NCI-H2081 treated with DMSO at 0.1 percent for 48 hours (cell line): ENCODE measurements around the gene CXCL14.

Experiments used
- DNase-seq: peaks from one replicate; lab custom pipeline; 2025; lab: John Stamatoyannopoulos, UW

CXCL14 gene

DNA sequence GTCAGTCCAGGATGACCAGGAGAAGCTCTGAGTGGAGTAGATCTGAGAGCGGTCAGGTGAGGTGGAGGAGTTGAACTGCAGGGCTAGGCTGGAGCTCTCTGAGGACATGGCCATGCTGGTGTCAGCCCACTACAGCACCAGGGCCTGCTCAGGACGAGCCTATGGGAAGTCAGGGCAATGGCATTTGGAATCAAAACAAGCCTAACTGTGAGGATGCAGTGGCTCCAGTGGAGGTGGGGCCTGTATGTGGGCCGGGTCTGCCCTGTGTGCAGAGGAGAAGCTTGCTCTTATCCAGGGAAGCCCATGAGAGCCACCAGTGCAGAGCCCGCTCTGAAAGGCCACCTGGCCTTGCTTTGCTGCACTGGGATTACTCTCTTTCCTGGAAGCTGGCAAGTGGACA, 11.1 kb downstream of the CXCL14 start:
- DNase-seq, result no peak

DNA sequence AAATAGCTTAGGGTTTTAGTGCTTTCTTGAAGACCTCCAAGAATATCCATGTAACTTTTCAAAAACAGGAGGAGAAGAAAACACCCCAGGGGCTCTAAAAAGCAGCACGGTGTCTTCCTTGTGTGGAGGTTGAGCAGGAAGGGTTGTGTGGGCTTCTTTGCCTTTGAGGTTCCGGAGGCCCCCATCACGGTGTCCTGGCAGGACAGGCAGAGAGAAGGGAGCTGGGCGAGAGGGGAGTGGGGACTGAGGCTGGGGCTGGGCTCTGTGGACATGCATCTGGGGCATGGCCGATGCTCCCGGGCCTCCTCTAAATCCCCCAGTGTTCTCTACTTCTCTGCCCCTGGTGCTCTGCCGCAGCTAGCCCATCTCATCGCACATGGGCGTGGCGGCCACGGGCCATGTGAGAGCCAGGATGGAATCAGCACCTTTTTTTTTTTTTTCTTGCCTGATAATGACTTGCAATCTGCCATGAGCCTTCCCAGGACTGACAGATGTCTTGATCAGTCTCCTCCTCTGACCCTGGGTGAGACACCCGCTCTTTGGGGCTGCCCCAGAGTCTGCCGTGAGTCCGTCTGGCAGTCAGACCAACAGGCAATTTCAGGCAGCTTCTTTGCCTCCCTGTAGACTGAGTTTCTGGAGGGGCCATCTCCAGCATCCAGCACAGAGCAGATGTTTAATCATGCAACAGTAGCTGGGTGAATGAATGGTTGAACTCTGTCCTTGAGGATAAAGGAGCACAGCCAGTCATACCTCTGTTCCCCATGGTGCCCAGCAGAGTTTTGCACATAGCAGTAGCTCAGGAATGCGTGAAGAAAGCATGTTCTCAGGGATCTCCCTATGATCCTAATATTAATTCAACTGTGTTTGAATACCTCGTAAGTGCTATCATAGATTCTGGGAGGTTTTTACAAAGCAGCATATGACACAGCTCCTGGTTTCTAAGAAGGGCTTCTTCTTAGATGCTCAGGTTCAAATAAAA, 12.1 kb downstream of the CXCL14 start:
- no peak for DNase-seq

DNA sequence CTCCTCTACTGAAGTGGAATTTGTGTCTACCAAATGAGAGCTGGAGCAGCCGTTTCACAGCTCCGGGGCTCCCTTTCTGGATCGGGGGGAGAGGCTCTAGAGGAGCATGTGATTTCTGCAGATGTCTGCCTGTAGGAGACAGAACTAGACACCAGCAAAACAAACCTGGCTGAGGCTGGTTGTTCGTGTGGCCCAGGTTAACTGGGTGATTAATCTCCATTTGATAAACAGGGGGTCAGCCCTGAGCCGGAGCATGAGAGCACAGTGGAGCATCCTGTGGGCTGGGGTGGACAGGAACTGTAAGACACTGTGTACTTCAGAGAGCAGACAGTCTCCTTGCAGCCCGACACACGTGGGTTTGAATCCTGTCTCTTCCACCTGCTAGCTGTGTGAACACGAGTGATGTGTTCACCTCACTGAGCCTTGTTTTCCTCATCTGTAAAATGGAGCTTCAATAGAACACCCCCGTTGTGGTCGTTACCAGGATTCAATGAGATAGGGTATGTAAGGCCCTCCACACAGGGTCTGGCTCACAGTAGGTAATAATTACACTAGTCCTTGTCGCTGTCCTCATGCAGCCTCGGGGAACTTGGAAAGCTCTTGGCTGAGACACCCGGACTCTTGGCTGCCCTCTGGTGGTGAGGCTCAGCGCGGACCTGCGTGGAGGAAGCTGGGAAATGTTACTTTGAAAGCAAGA, 12.9 kb downstream of the CXCL14 start:
- no peak for DNase-seq

DNA sequence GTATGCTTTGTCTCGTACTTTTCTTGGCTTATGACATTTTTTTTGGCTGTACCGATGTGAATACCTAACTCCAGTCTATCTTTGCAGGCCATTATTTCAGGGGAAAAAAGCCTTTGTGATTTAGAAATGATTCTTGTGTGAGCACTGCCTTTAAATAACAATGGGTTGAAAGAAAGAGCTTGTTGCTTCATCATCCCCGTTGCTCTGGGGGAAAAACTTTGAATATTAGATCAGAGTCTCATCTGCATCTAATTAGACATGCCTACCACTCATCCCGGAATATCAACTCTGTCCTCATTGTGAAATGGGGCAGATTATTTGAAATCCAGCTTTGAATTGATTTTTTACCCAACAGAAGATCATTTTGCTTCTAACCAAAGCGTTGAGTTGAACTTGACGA, 13.5 kb downstream of the CXCL14 start:
- no peak for DNase-seq

DNA sequence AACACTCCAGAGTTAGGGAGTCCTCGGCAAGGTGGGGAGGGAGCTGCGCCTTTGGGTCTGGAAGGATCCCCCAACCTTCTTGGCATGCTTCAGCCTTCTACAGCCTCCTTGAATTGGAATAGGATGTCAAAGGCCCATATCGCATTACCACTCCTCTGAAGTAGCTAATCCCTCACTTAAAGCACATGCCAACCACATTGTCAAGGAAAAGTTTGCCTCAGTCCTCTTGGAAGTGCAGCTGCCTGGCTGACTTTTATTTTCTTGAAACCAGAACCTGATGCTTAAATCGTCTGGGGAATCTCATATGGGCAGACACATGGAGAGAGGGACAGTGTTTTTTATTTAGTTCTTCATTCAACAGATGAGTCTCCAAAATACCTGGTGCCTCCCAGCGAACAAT, 14.5 kb downstream of the CXCL14 start:
- DNase-seq, result no peak

DNA sequence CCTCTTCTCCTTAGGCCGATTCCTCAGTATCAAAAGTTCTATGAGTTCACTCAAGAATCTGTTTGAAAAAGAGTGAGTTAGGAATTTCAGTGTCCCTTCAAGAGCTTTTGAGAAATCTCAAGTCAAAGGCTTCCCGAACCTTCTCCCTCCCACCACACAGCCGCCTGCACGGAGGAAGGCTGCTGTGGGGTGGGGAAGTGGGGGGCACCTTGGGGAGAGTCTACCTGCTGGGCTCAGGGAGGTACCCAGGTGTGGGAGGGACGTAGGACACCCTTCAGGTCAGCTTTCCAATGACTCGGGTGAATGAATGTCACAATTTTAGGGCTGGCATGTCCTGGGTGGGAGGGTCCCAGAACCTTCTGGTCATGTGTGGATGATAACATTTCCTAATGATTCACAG, 17.5 kb downstream of the CXCL14 start:
- DNase-seq, result no peak

DNA sequence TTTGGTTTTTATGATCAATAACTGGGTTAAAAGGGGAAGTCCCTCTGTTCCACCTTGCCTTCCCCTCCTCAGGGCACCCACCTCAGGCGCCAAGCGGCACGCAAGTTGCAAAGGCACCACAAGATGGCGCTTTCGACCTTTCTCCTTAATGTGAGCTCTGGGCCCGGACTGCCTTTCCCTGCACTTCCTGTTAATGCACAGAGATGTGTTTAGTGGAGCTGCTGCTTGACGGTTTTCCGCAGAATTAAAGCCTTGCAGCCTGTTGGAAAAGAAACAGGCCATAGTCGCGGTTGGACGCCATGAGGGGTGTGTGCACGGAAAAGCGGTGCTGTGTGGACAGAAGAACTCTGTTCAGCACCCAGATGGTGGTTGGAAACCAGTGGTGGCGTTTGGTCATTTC, 17.9 kb downstream of the CXCL14 start:
- DNase-seq, result no peak

DNA sequence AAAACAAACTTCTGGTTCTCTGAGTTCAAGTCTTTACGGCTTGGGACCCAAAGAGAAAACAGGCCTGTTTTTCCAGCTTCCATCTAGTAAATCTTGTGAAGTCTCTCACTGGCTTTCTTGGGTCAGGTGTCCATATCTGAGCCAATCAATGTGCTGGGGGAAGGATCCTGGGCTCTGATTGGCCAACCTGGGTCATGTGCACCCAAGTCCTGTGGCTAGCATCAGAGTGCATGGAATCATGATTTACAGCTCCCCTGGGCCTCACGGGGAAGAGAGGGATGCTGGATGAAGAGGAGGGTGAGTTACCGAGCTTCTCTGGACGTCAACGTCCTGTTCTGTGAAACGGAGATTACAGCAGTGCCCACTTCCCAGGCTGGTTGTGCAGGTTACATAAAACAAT, 19.4 kb downstream of the CXCL14 start:
- DNase-seq, result no peak

DNA sequence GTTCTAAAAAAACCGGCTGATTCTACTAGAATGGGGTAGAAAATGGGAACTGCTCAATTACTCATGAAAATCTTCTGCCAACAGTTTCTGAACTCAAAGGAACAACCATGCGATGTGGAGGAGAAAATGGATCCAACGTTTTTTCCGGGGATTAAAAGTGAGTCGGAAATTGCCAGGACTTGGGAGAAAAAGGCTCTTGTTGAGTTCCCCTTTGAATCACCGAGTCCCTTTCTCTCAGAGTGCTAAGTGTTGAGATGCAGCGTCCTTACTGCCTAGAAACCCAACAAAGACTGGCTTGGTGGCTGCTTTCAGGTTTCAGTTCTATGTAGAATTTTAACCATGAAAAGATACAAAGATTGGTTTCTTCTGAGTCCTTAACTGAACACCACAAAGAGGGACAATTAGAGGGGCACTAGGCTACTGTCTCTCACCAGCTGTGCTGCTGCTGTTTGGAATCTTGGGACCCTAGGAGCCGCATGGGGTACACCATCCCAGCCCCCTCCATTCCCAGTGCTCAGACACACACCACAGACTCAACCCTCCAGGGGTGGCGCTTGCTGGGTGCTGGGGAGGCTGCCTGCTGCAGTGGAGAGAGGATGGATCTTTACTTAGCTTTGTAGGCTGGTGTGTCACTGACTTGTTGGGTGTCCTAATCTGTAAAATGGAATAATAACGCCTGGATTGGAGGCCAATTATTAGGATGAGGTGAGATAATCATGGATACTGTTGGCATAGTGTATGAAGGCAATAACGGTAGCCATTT, 21.5 kb downstream of the CXCL14 start:
- DNase-seq, result no peak

DNA sequence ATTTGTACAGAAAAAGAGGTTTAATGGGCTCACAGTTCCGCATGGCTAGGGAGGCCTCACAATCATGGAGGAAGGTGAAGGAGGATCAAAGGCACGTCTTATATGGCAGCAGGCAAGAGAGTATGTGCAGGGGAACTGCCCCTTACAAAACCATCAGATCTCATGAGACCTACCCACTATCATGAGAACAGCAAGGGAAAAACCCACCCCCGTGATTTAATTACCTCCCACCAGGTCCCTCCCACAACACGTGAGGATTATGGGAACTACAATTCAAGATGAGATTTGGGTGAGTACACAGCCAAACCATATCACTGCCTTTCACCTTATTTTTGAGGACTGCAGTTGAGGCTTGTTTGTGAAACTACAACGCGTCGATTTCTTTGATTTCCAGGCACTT, 22.2 kb downstream of the CXCL14 start:
- no peak for DNase-seq

DNA sequence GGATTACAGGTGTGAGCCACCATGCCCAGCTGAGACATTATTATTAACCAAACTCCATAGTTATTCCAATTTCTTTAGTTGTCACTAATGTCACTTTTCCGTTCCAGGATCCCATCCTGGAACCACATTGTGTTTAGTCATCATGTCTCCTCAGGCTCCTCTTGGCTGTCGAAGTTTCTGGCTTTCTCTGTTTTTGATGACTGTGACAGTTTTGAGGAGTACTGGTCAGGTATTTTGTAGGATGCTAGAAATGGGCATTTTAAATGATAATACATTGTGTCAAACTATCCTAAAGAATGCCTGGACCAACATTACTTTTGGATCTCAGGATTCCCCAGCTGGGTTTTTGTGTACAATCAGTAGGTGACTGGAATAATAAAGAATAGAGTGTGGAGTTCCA, 23.3 kb downstream of the CXCL14 start:
- DNase-seq, result no peak

DNA sequence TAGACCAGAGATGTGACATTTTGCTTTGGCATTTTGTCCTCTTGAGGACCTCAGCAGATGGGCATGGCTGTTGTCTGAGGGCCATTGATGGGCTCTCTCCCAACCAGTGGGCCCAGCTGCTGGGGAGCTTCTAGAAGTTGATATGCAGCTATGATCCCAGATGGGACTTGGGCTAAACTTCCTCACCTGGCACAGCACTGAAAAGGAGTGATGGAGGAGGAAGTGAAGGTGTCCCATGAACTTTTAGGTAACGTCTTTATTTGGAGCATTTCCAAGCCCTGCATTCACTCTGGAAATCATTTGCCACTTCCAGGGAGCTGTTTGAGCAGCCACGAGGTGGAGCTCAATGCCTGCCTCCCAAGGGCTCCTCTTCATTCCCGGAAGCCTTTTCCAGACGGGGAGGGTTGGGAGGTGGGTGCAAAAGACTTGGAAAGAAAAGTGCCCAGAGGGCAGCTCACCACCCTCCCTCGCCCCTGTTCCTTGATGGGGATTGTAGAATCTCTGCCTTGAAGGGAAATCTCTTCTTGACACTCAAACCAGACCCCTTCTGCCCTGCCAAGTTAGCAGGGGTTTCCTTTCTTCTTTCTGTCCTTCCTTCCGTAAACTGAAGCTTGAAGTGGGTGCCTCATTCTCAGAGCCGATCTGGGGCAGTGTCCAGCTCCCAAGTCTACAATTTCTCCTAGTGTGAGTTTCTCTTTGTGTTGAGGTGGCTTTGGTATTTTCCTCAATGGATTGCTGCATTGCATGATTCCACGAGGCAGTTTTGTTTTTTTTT, 24.9 kb downstream of the CXCL14 start:
- DNase-seq, result no peak

DNA sequence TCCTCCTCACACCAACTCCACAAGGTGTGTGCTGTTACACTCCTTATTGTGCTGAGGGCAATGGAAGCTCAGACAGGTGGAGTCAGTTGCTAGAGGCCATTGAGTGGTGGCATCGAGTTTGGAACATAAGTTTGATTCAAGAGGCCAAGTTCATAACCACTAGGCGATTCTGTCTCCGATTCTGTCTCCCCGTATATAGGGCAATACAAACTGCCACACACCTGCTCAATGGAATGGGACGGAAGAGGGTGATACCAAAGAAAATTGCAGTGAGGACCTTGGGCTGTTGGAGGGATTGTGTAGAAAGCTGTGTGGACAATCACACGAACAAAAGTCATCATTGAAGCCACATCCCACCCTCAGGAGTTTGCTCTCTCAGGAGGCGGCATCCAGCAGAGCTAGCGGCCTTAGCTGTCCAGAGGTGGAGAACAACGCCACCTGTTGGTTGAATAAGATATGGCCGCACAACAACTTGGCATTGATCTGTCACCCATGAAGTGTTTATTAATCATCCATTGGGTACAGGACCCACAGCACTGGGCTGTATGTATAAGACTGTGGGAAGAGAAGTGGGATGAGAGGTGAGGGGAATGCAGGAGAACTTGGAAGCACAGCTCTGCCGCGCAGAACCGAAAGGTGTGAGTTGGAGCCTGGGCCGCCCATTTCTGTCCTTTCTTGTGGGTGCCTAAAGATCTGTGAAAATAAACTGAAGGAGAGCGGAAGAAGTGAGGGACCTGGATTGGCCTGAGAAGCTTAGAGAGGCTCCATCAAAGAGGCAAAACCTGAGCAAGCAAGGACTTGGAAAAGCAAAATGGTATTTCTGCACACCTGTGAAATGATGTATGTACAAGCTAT, 27.0 kb downstream of the CXCL14 start:
- no peak for DNase-seq

DNA sequence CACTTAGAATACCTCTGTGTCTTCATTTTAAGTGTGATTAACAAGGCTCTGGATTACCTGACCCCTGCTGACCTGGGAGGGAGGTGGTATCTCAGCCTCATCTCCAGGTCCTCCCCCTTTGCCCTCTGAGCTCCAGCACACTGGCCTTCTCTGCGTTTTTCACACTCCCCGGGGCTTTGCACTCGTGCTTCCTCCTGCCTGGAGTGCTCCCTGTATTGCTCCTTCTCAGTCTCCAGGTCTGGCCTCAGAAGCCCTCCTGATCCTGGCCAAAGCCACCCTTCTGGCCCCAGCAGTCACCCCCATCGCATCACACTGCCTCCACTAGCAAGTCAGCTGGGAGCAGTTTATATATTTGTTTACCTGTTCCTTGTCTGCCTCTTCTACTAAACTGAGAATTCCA, 29.4 kb downstream of the CXCL14 start:
- no peak for DNase-seq

DNA sequence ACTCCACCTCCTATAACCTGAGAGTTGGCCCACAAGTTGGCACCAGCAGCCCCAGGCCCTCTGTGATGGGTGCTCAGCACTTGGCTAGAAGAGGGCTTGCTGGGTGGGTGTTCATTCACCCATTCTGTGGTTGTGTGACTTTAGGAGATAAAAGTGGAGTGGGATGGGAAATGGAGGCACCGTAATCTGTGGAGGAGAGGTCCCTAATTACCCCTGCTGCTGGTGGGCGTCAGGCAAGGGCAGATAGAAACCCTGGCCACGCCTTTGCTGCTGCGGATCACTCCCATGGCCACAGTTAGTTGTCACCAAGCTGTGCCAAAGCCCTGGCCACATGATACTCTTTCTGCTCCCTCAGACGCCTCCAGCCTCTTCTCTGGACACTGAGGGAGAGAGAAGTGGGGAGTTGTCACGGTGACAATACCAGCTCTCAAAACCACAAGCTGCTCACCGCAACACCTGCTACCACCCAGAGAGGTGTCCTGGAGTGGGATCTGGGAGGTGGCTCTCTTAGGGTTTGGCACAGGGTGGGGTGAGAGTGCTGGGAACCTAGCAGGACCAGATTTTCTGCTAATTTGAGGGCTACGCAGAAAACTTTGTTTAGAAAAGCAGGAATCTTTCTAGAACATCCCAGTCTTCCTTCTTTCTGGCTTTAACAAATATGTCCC, 31.1 kb downstream of the CXCL14 start:
- DNase-seq, result no peak

DNA sequence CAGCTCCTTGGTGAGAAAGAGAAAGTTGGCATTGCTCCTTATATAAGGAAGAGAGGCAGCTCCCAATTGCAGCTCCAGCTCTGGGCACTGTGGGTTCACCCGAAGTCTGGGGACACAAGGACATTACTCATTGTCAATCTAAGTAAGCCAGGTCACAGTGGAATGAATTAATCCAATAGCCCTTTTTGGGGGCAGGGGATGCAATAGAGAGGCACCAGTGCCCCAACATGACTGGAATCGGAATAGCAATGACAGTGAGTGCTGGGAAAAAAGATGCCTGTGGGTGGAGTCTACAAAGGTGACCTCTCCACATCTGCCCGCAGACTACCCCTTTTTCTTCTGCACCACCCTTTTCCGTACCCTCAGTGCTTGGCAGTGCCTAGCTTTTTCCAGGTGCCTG, 31.9 kb downstream of the CXCL14 start:
- no peak for DNase-seq

DNA sequence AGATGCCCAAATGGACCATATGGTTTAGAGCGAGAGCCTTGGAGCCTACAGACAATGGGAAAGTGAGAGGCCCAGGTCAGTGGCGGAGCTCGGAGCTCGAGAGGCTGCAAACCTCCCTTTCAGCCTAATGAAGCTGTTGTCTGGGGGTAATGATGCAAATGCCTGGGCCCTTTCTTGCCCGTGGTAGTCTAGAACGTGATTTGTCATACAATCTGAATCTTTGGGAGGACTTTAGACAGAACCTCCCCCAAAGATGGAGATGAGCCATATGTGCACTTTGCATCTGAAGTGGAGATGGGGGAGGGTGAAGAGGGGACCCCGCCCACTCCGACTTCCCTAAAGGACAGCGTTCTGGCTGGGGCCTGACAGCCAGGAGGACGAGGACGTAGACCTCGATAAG, 32.7 kb downstream of the CXCL14 start:
- DNase-seq, result no peak

DNA sequence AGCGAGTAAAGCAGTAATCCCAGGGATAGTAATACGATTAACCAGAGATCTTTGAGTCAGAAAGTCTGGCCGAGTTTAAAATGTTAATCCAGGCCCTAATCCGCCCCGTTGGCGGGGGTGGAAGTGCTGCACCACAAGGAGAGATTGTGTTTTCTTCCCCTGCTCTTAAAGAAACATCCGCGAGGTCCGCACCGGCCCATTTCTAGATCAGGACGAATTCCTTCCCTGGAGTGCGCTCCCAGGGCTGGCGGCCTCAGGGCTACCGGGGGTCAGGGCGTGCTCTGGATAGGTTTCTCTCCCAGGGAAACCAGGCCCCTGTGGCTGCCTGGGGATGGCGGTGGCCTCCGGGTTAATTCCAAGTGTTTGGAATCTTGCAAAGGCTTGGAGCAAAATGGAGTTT, 33.7 kb downstream of the CXCL14 start:
- DNase-seq, result no peak

DNA sequence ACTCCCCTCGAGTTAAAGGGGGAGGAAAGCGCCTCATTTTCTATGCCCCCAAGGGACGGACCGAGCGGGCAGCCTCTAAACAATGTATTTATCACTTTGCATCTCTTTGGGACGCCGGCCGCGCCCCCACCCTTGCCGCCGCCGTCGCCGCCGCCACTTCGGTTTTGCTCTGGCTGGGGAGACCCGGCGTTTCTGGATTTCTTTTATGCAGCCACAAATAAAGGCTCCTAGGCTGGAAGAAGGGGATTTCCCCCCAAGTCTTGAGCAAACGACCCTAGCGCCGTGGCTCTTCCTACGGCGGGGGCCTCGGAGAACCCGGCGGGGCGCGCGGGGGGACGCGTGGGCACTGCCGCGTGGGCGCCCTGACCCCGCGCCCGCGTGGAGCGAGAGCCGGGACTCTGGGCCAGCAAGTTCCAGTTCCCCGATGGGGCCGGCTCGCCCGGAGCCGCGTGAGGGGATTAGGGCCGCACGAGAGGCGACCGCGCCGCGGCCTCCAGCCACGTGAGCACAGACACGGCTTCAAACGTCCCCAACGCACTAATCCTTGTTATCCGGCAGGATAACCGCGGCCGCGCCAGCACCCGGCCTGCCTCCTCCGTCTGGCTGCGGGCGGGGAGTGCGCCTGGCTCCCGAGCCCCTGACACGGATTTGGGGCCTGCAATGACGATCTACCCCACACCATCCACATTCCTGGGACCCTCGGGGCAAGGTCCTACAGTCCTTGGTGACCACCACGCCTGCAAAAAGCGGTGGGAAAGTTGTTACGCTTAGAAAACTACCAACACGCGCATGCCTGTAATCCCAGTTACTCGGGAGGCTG, 35.1 kb downstream of the CXCL14 start:
- no peak for DNase-seq
